Fibroblast of the aortic adventitia (primary cell): ENCODE measurements around the gene SEPHS1. TPM values are rescaled to one million over a fixed set of nuclear protein-coding genes. Genes with fewer than 3 reads are reported as not detected.

ENCODE experiments used
- DNase-seq: peaks from one replicate; pipeline ENCODE4 v3.0.0-alpha.2; 2010; ENCODE audit warnings: low read depth
- H3K4me3 ChIP-seq: 2 replicates; pipeline ENCODE4 v1.5.1; 2011; ENCODE audit warnings: low read depth, mild to moderate bottlenecking, control low read depth, low read length, moderate library complexity
- CTCF ChIP-seq: IDR thresholded peaks from 2 replicates; pipeline ENCODE4 v1.5.1; 2011; ENCODE audit warnings: mild to moderate bottlenecking, low read length, control low read depth, inconsistent platforms; ENCODE audit not compliant: insufficient read depth
- total RNA-seq: library from RNA; depleted of rRNA; stranded (reverse); fragments of >200 nt; gene quantifications from 2 replicates; pipeline ENCODE4 v1.2.3, GENCODE V29; 2012; ENCODE audit warnings: low replicate concordance

SEPHS1 gene
- total RNA-seq, 1 donor: 35.2 TPM

GRCh38 chr10:13376297-13376696, 28.2 kb upstream of the SEPHS1 start:
- DNase-seq: no peak
- no peak overlapping the region for H3K4me3 ChIP-seq
- no peak for TF ChIP-seq CTCF

GRCh38 chr10:13375791-13376190, 27.7 kb upstream of the SEPHS1 start:
- no peak overlapping the region for H3K4me3 ChIP-seq
- no peak for DNase-seq
- no peak for TF ChIP-seq CTCF

- TF ChIP-seq CTCF: no peak
- DNase-seq: no peak
- no peak overlapping the region for H3K4me3 ChIP-seq
Observed at GRCh38 chr10:13373644-13374043, 25.6 kb upstream of the SEPHS1 start.

- no peak overlapping the region for H3K4me3 ChIP-seq
- no peak for TF ChIP-seq CTCF
- no peak for DNase-seq
Observed at GRCh38 chr10:13372524-13372923, 24.4 kb upstream of the SEPHS1 start.

- no peak overlapping the region for H3K4me3 ChIP-seq
- DNase-seq: peak; percentile 85
- TF ChIP-seq CTCF: peak; percentile 98
Observed at GRCh38 chr10:13371897-13372470, 23.9 kb upstream of the SEPHS1 start.

- no peak for DNase-seq
- no peak overlapping the region for H3K4me3 ChIP-seq
- no peak for TF ChIP-seq CTCF
Observed at GRCh38 chr10:13366891-13367290, 18.8 kb upstream of the SEPHS1 start.

GRCh38 chr10:13365831-13366230, 17.7 kb upstream of the SEPHS1 start:
- TF ChIP-seq CTCF: no peak
- no peak overlapping the region for H3K4me3 ChIP-seq
- DNase-seq: no peak
